Inferior parietal cortex (tissue), 1 donor: ENCODE data around the gene SMURF1.
A peak's percentile ranks its signal among the peaks of the same experiment; 100 is the strongest.

ENCODE experiments used
- DNase-seq: peaks from one replicate; pipeline ENCODE4 v3.0.0-alpha.2; 2016; ENCODE audit errors: extremely low spot score

Gene SMURF1

GRCh38 chr7:99141841-99142726, 1.8 kb downstream of the SMURF1 start:
- DNase-seq = no peak

- no peak for DNase-seq
Measured at GRCh38 chr7:99141334-99141733, 2.6 kb downstream of the SMURF1 start.

- DNase-seq = no peak
Measured at GRCh38 chr7:99140813-99141212, 3.1 kb downstream of the SMURF1 start.

GRCh38 chr7:99139036-99139435, 4.9 kb downstream of the SMURF1 start:
- no peak for DNase-seq

GRCh38 chr7:99137411-99138180, 6.3 kb downstream of the SMURF1 start:
- peak; percentile 42 for DNase-seq

GRCh38 chr7:99135938-99136337, 8.0 kb downstream of the SMURF1 start:
- no peak for DNase-seq

- no peak for DNase-seq
Measured at GRCh38 chr7:99133766-99134564, 9.9 kb downstream of the SMURF1 start.

- no peak for DNase-seq
Measured at GRCh38 chr7:99132595-99133321, 11.2 kb downstream of the SMURF1 start.

- no peak for DNase-seq
Measured at GRCh38 chr7:99131290-99131689, 12.6 kb downstream of the SMURF1 start.

GRCh38 chr7:99129536-99129935, 14.4 kb downstream of the SMURF1 start:
- no peak for DNase-seq

- no peak for DNase-seq
Measured at GRCh38 chr7:99129001-99129400, 14.9 kb downstream of the SMURF1 start.

GRCh38 chr7:99128076-99128950, 15.6 kb downstream of the SMURF1 start:
- DNase-seq = no peak

GRCh38 chr7:99127636-99128035, 16.3 kb downstream of the SMURF1 start:
- no peak for DNase-seq

GRCh38 chr7:99126921-99127553, 16.9 kb downstream of the SMURF1 start:
- DNase-seq = no peak

GRCh38 chr7:99125505-99125865, 18.4 kb downstream of the SMURF1 start:
- DNase-seq = no peak

- DNase-seq = no peak
Measured at GRCh38 chr7:99124751-99125504, 19.0 kb downstream of the SMURF1 start.

GRCh38 chr7:99124236-99124635, 19.7 kb downstream of the SMURF1 start:
- DNase-seq = no peak

GRCh38 chr7:99123571-99124033, 20.3 kb downstream of the SMURF1 start:
- DNase-seq = no peak

GRCh38 chr7:99122762-99123161, 21.1 kb downstream of the SMURF1 start:
- DNase-seq = no peak
